ENCODE measurements around the gene HIPK2.

GRCh38 chr7:139598642-139599041, 179.2 kb downstream of the HIPK2 start:
- TF ChIP-seq CTCF (IDR thresholded peaks at IDR 0.05) (no peak), POLR2A (IDR thresholded peaks at IDR 0.05) (no peak)

Data from body of pancreas (tissue), 4 donors.